Astrocyte (in vitro differentiated cells and primary cell): ENCODE results near the gene HEXIM2. TPM values are rescaled to one million over a fixed set of nuclear protein-coding genes. Genes with fewer than 3 reads are reported as not detected.
A peak's percentile ranks its signal among the peaks of the same experiment; 100 is the strongest.

Experiments
- DNase-seq: peaks from one replicate; pipeline ENCODE4 v3.0.0-alpha.2; 2010; ENCODE audit warnings: low read depth
- FAIRE-seq: peaks from 2 replicates; lab custom pipeline; 2011; peaks lifted over from hg19 to GRCh38; lab: Jason Lieb, UNC
- H2AFZ ChIP-seq: 2 replicates; pipeline ENCODE4 v1.6.0; 2012; ENCODE audit warnings: low read depth, low read length, inconsistent platforms
- H3K27ac ChIP-seq: 2 replicates; pipeline ENCODE4 v1.5.1; 2011; ENCODE audit warnings: low read depth, low read length, inconsistent platforms
- H3K27me3 ChIP-seq: 2 replicates; pipeline ENCODE4 v1.6.0; 2011; ENCODE audit warnings: low read length, inconsistent platforms; ENCODE audit not compliant: insufficient read depth
- H3K36me3 ChIP-seq: 2 replicates; pipeline ENCODE4 v1.5.1; 2011; ENCODE audit warnings: low read length, inconsistent platforms; ENCODE audit not compliant: insufficient read depth
- H3K4me1 ChIP-seq: 2 replicates; pipeline ENCODE4 v1.5.1; 2011; ENCODE audit warnings: low read length, inconsistent platforms; ENCODE audit not compliant: insufficient read depth
- H3K4me2 ChIP-seq: 2 replicates; pipeline ENCODE4 v1.6.0; 2012; ENCODE audit warnings: low read length, inconsistent platforms
- H3K4me3 ChIP-seq: 2 replicates; pipeline ENCODE4 v1.5.1; 2011; ENCODE audit warnings: low read depth, mild to moderate bottlenecking, low read length, inconsistent platforms; ENCODE audit not compliant: insufficient read depth
- H3K79me2 ChIP-seq: 2 replicates; pipeline ENCODE4 v1.6.0; 2012; ENCODE audit warnings: mild to moderate bottlenecking, low read length, inconsistent platforms; ENCODE audit not compliant: insufficient read depth
- H3K9ac ChIP-seq: 2 replicates; pipeline ENCODE4 v1.6.0; 2012; ENCODE audit warnings: mild to moderate bottlenecking, low read length, inconsistent platforms
- H3K9me3 ChIP-seq: 2 replicates; pipeline ENCODE4 v1.5.1; 2012; ENCODE audit warnings: low read depth, mild to moderate bottlenecking, low read length, inconsistent platforms; ENCODE audit not compliant: insufficient read depth
- H4K20me1 ChIP-seq: 2 replicates; pipeline ENCODE4 v1.6.0; 2012; ENCODE audit warnings: low read length, inconsistent platforms; ENCODE audit not compliant: insufficient read depth
- H3K27ac Mint-ChIP-seq: one replicate; pipeline ENCODE4 v1.8.0; 2021; ENCODE audit warnings: mild to moderate bottlenecking, mixed read lengths; ENCODE audit not compliant: unreplicated experiment
- H3K27me3 Mint-ChIP-seq: one replicate; pipeline ENCODE4 v1.8.0; 2021; ENCODE audit warnings: low read depth, mixed read lengths; ENCODE audit not compliant: unreplicated experiment
- H3K36me3 Mint-ChIP-seq: one replicate; pipeline ENCODE4 v1.8.0; 2021; ENCODE audit warnings: low read depth, mixed read lengths; ENCODE audit not compliant: unreplicated experiment
- H3K4me1 Mint-ChIP-seq: one replicate; pipeline ENCODE4 v1.8.0; 2021; ENCODE audit warnings: low read depth, mixed read lengths; ENCODE audit not compliant: unreplicated experiment
- H3K4me3 Mint-ChIP-seq: one replicate; pipeline ENCODE4 v1.8.0; 2021; ENCODE audit warnings: mild to moderate bottlenecking, moderate library complexity, mixed read lengths; ENCODE audit not compliant: unreplicated experiment
- H3K9me3 Mint-ChIP-seq: one replicate; pipeline ENCODE4 v1.8.0; 2021; ENCODE audit warnings: mild to moderate bottlenecking, mixed read lengths; ENCODE audit not compliant: unreplicated experiment
- CTCF ChIP-seq: IDR thresholded peaks from 2 replicates; pipeline ENCODE4 v1.5.1; 2011; ENCODE audit warnings: low read depth, mild to moderate bottlenecking, inconsistent platforms, low read length, moderate library complexity; ENCODE audit not compliant: insufficient read depth
- EZH2 ChIP-seq: IDR thresholded peaks from 2 replicates; pipeline ENCODE4 v1.6.1; 2012; ENCODE audit warnings: mild to moderate bottlenecking, low read length, inconsistent platforms; ENCODE audit not compliant: insufficient read depth
- total RNA-seq: library from RNA; stranded (reverse); gene quantifications from 2 replicates; pipeline ENCODE4 v1.2.1, GENCODE V29; 2021

Gene HEXIM2
- total RNA-seq, 1 donor from 2014 or later: 9.0 TPM

DNA sequence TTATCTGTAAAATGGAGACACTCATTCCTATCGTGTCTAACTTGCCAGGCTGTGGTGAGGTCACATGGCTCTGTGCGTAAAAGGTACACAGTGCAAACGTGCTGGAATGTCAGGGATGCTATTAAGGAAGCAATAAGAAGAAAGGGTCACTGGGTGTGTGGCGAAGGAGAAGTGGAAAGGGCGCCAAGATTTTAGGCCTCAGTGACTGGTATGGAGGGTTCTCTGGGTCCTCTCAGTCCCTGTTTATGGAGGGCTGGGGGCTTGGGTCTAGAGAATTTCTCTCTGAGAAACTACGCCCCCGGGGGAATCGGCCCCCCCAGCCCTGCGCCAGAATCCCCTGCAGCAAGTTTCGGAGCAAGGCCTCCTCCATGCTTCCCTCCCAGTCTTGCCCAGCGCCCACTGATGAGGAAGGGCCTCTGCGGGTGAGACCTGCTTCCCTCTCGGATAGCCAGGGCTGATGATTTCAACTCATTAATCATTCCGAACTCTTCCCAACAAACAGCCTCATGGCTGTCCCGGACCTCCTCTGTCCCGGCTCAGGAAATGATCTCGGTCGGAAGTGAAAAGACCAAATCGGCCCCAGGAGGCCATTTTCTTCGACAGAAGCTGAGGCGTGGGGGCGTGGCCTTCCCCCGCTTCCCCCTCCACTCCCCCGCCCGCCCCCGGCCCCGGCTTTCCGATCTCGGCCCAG is 14.6 kb upstream of the HEXIM2 start:
- Histone ChIP-seq H3K9ac (peak overlapping the region; percentile 97), H3K27ac (peak overlapping the region; percentile 99), H3K79me2 (peaks cover 36% of the 10 kb centered on the region), H3K9me3 (no peaks in the 10 kb centered on the region), H2AFZ (peak overlapping the region; percentile 79), H3K4me1 (peaks cover 22% of the 10 kb centered on the region), H3K36me3 (no peaks in the 10 kb centered on the region), H3K4me3 (peak overlapping the region; percentile 86), H3K27me3 (no peaks in the 10 kb centered on the region), H4K20me1 (peaks cover 34% of the 10 kb centered on the region), H3K4me2 (peak overlapping the region; percentile 86)
- FAIRE-seq (no peak), DNase-seq (peak; percentile 95)
- TF ChIP-seq CTCF (no peak), EZH2 (no peak)
- H3K27ac Mint-ChIP-seq: peak overlapping the region; percentile 100
- H3K36me3 Mint-ChIP-seq: peaks cover 3% of the 10 kb centered on the region
- peak overlapping the region; percentile 98 for H3K4me3 Mint-ChIP-seq
- peaks cover 9% of the 10 kb centered on the region for H3K4me1 Mint-ChIP-seq
- H3K27me3 Mint-ChIP-seq: no peaks in the 10 kb centered on the region
- no peaks in the 10 kb centered on the region for H3K9me3 Mint-ChIP-seq

GRCh38 chr17:45147581-45148182 is 14.0 kb upstream of the HEXIM2 start:
- Mint-ChIP-seq H3K27ac (peak overlapping the region; percentile 100), H3K4me1 (peaks cover 9% of the 10 kb centered on the region), H3K27me3 (no peaks in the 10 kb centered on the region), H3K9me3 (no peaks in the 10 kb centered on the region), H3K36me3 (peaks cover 3% of the 10 kb centered on the region), H3K4me3 (peak overlapping the region; percentile 98)
- Histone ChIP-seq H3K79me2 (peaks cover 36% of the 10 kb centered on the region), H3K36me3 (no peaks in the 10 kb centered on the region), H3K27me3 (no peaks in the 10 kb centered on the region), H3K4me1 (peaks cover 22% of the 10 kb centered on the region), H2AFZ (peak overlapping the region; percentile 53), H3K9me3 (no peaks in the 10 kb centered on the region), H3K4me3 (peak overlapping the region; percentile 86), H4K20me1 (peaks cover 34% of the 10 kb centered on the region), H3K4me2 (peak overlapping the region; percentile 86), H3K9ac (peak overlapping the region; percentile 97), H3K27ac (peak overlapping the region; percentile 99)
- DNase-seq (peak; percentile 96), FAIRE-seq (no peak)
- TF ChIP-seq EZH2 (no peak), CTCF (no peak)
